ENCODE data around the gene TRMT1. TPM values are rescaled to one million over a fixed set of nuclear protein-coding genes. Genes with fewer than 3 reads are reported as not detected.

Gene TRMT1
- total RNA-seq, 1 experiment from 2014 or later = 106 TPM

GRCh38 chr19:13095393-13095784, 21.2 kb downstream of the TRMT1 start (continued):
- no peak for TF ChIP-seq MXD4 (CRISPR knock-in tag; IDR thresholded peaks at IDR 0.05; ENCODE audit: borderline replicate concordance)
- 0 out of 2 replicates have a peak, but pooled peaks have one; percentile 63 for TF ChIP-seq ZNF281 (CRISPR knock-in tag; IDR thresholded peaks at IDR 0.05)
- TF ChIP-seq ZNF232 (CRISPR knock-in tag; IDR thresholded peaks at IDR 0.05) = 0 out of 2 replicates have a peak, but pooled peaks have one; percentile 44
- TF ChIP-seq ARID4B (CRISPR knock-in tag; IDR thresholded peaks at IDR 0.05; ENCODE audit: borderline replicate concordance) = peak; percentile 37; the same call in 1 of the 2 replicates
- no peak for TF ChIP-seq ZNF396 (CRISPR knock-in tag; IDR thresholded peaks at IDR 0.05; ENCODE audit: borderline replicate concordance)
- no peak for TF ChIP-seq ATF3 (CRISPR knock-in tag; conservative IDR thresholded peaks at IDR 0.05)
- peak; percentile 50; the same call in 1 of the 2 replicates for TF ChIP-seq MAX (CRISPR knock-in tag; IDR thresholded peaks at IDR 0.05)

DNA sequence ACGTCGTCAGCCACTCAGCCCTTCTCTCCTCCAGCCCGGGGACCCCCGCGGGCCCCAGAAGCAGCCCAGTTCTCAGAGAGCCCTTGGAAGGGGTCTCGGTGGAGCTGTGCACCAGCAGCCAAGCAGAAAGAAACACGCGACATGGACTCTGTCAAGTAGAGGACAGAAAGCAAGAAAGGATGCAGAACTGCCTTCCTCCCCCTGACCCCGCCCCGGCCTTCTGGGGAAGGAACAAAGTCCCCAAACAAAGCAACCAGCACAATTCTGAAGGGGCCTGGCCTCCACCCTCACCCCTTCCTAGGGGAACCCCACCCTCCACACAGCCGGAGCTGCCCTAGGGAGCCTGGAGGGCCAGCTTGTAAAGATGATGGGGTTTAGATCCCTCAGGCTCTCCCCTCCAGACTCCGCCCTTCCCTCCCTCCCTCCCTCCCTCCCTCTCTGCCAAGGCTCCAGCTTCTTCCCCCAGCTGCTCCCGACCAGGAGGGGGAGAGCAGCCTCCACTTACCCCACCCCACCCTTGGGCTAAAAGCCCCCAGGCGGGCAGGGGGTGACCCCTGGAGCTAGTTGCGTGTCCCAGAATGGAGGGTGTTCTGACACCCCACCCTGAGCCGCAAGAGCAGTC, 21.7 kb downstream of the TRMT1 start:
- H3K4me3 Mint-ChIP-seq = peak overlapping the region; percentile 89
- H3K9me3 Mint-ChIP-seq = no peaks in the 10 kb centered on the region
- H3K27me3 Mint-ChIP-seq (ENCODE audit: low read depth) = peaks cover 66% of the 10 kb centered on the region
- ATAC-seq = peak; percentile 11
- POLR2A ChIA-PET = interaction anchor here (0.5 to 1.6 kb wide), 9 partner anchors 10 to 740 kb away, joined by 3 to 6 read pairs (median 3); no protein-coding TSS in a partner anchor
- CTCF ChIA-PET = interaction anchor here (0.6 to 9.2 kb wide), 27 partner anchors 10 to 210 kb away, joined by 3 to 276 read pairs (median 11); partner anchors contain the start of genes IER2, NACC1, STX10 and TRMT1
- TF ChIP-seq E2F4 (CRISPR knock-in tag; IDR thresholded peaks at IDR 0.05; ENCODE audit: borderline replicate concordance, low read depth) = no peak
- TF ChIP-seq, protein P1, sequence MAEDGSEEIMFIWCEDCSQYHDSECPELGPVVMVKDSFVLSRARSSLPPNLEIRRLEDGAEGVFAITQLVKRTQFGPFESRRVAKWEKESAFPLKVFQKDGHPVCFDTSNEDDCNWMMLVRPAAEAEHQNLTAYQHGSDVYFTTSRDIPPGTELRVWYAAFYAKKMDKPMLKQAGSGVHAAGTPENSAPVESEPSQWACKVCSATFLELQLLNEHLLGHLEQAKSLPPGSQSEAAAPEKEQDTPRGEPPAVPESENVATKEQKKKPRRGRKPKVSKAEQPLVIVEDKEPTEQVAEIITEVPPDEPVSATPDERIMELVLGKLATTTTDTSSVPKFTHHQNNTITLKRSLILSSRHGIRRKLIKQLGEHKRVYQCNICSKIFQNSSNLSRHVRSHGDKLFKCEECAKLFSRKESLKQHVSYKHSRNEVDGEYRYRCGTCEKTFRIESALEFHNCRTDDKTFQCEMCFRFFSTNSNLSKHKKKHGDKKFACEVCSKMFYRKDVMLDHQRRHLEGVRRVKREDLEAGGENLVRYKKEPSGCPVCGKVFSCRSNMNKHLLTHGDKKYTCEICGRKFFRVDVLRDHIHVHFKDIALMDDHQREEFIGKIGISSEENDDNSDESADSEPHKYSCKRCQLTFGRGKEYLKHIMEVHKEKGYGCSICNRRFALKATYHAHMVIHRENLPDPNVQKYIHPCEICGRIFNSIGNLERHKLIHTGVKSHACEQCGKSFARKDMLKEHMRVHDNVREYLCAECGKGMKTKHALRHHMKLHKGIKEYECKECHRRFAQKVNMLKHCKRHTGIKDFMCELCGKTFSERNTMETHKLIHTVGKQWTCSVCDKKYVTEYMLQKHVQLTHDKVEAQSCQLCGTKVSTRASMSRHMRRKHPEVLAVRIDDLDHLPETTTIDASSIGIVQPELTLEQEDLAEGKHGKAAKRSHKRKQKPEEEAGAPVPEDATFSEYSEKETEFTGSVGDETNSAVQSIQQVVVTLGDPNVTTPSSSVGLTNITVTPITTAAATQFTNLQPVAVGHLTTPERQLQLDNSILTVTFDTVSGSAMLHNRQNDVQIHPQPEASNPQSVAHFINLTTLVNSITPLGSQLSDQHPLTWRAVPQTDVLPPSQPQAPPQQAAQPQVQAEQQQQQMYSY (CRISPR knock-in tag; IDR thresholded peaks at IDR 0.05) = peak; percentile 67; the same call in 1 of the 2 replicates
- peaks cover 38% of the 10 kb centered on the region for H3K4me1 Mint-ChIP-seq
- no peak overlapping the region for H3K27ac Mint-ChIP-seq
- DNase-seq (ENCODE audit: low spot score) = peak; percentile 45
- no peaks in the 10 kb centered on the region for H3K36me3 Mint-ChIP-seq

Measured in WTC11 (cell line).